Gastroesophageal sphincter (tissue), 3 donors: ENCODE measurements around the gene S1PR4.

Source experiments
- POLR2A ChIP-seq, 2 donors: fragments of 450-650 bp; IDR thresholded peaks; one replicate each; pipeline ENCODE4 v1.6.1; 2017; ENCODE audit warnings: antibody characterized with exemption in 2 of 2, mild to moderate bottlenecking in 2 of 2, moderate library complexity in 1 of 2
- POLR2AphosphoS5 ChIP-seq: sonication (generic); formaldehyde crosslinking; IDR thresholded peaks from one replicate; pipeline ENCODE4 v1.6.1; 2017; ENCODE audit warnings: antibody characterized with exemption
- TF ChIP-seq, protein P1 (sequence below), 4 experiments: fragments of 200-600 bp in 2 of 4; fragments of 450-650 bp in 2 of 4; sonication (generic) in 1 of 4; IDR thresholded peaks; one replicate each; pipeline ENCODE4 v1.5.1; 2017 to 2019; ENCODE audit warnings: antibody characterized with exemption in 4 of 4, mild to moderate bottlenecking in 2 of 4, moderate library complexity in 2 of 4

GRCh38 chr19:3229346-3229743 is 50.8 kb downstream of the S1PR4 start:
- TF ChIP-seq, protein P1, sequence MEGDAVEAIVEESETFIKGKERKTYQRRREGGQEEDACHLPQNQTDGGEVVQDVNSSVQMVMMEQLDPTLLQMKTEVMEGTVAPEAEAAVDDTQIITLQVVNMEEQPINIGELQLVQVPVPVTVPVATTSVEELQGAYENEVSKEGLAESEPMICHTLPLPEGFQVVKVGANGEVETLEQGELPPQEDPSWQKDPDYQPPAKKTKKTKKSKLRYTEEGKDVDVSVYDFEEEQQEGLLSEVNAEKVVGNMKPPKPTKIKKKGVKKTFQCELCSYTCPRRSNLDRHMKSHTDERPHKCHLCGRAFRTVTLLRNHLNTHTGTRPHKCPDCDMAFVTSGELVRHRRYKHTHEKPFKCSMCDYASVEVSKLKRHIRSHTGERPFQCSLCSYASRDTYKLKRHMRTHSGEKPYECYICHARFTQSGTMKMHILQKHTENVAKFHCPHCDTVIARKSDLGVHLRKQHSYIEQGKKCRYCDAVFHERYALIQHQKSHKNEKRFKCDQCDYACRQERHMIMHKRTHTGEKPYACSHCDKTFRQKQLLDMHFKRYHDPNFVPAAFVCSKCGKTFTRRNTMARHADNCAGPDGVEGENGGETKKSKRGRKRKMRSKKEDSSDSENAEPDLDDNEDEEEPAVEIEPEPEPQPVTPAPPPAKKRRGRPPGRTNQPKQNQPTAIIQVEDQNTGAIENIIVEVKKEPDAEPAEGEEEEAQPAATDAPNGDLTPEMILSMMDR (IDR thresholded peaks at IDR 0.05) = no peak
- TF ChIP-seq POLR2A (IDR thresholded peaks at IDR 0.05) = no peak
- TF ChIP-seq POLR2AphosphoS5 = no peak
